Measurements from ENCODE around the gene OTOL1. TPM values are rescaled to one million over a fixed set of nuclear protein-coding genes. Genes with fewer than 3 reads are reported as not detected.
A peak's percentile ranks its signal among the peaks of the same experiment; 100 is the strongest.

The OTOL1 gene
- total RNA-seq, 6 donors from 2014 or later = not detected

GRCh38 chr3:161531930-161532329 is 35.3 kb downstream of the OTOL1 start:
- Histone ChIP-seq H3K27ac (no peak overlapping the region), H3K4me3 (no peak overlapping the region), H3K9me3 (no peaks in the 10 kb centered on the region), H3K27me3 (no peaks in the 10 kb centered on the region), H3K4me1 (no peaks in the 10 kb centered on the region), H3K36me3 (no peaks in the 10 kb centered on the region)
- WGBS, 2 donors = 47 to 56% methylated on average over 1 of the region's 1 CpG
- ATAC-seq (ENCODE audit: low FRiP score in 2 of 2) = no peak
- no peak for DNase-seq
- TF ChIP-seq CTCF (IDR thresholded peaks at IDR 0.05) (no peak), POLR2A (IDR thresholded peaks at IDR 0.05) (no peak), EP300 (IDR thresholded peaks at IDR 0.05) (no peak), POLR2AphosphoS5 (IDR thresholded peaks at IDR 0.05) (no peak)

- WGBS, 2 donors = 65 to 86% methylated on average over 1 of the region's 1 CpG
- Histone ChIP-seq H3K4me1 (no peaks in the 10 kb centered on the region), H3K4me3 (no peak overlapping the region), H3K27ac (no peak overlapping the region), H3K36me3 (no peaks in the 10 kb centered on the region), H3K9me3 (no peaks in the 10 kb centered on the region), H3K27me3 (no peaks in the 10 kb centered on the region)
- DNase-seq (no peak), ATAC-seq (ENCODE audit: low FRiP score in 2 of 2) (no peak)
- TF ChIP-seq POLR2AphosphoS5 (IDR thresholded peaks at IDR 0.05) (no peak), EP300 (IDR thresholded peaks at IDR 0.05) (no peak), CTCF (IDR thresholded peaks at IDR 0.05) (no peak), POLR2A (IDR thresholded peaks at IDR 0.05) (no peak)
Observed at GRCh38 chr3:161540594-161540993, 44.0 kb downstream of the OTOL1 start.

- DNase-seq (no peak), ATAC-seq (ENCODE audit: low FRiP score in 2 of 2) (no peak)
- Histone ChIP-seq H3K27ac (no peak overlapping the region), H3K27me3 (no peaks in the 10 kb centered on the region), H3K4me3 (no peak overlapping the region), H3K4me1 (no peaks in the 10 kb centered on the region), H3K9me3 (no peaks in the 10 kb centered on the region), H3K36me3 (no peaks in the 10 kb centered on the region)
- TF ChIP-seq POLR2AphosphoS5 (IDR thresholded peaks at IDR 0.05) (no peak), POLR2A (IDR thresholded peaks at IDR 0.05) (no peak), CTCF (IDR thresholded peaks at IDR 0.05) (no peak), EP300 (IDR thresholded peaks at IDR 0.05) (no peak)
- WGBS, 2 donors = 83 to 94% methylated on average over 1 of the region's 1 CpG
Observed at GRCh38 chr3:161545824-161546223, 49.2 kb downstream of the OTOL1 start.

- Histone ChIP-seq H3K27ac (no peak overlapping the region), H3K4me1 (no peaks in the 10 kb centered on the region), H3K27me3 (no peaks in the 10 kb centered on the region), H3K36me3 (no peaks in the 10 kb centered on the region), H3K4me3 (no peak overlapping the region), H3K9me3 (no peaks in the 10 kb centered on the region)
- ATAC-seq (ENCODE audit: low FRiP score in 2 of 2) (peak in 1 of 2 donors; percentile 74), DNase-seq (no peak)
- WGBS, 2 donors = 63% methylated on average over 4 of the region's 4 CpGs
- TF ChIP-seq POLR2A (IDR thresholded peaks at IDR 0.05) (no peak), EP300 (IDR thresholded peaks at IDR 0.05) (no peak), CTCF (IDR thresholded peaks at IDR 0.05) (no peak), POLR2AphosphoS5 (IDR thresholded peaks at IDR 0.05) (no peak)
Observed at GRCh38 chr3:161548301-161548700, 51.7 kb downstream of the OTOL1 start.

- no peaks in the 10 kb centered on the region for H3K4me1 ChIP-seq
- H3K27ac ChIP-seq = no peak overlapping the region
- WGBS, 2 donors = 85 to 89% methylated on average over 1 of the region's 1 CpG
- TF ChIP-seq EP300 (IDR thresholded peaks at IDR 0.05) (no peak), POLR2A (IDR thresholded peaks at IDR 0.05) (no peak), POLR2AphosphoS5 (IDR thresholded peaks at IDR 0.05) (no peak), CTCF (IDR thresholded peaks at IDR 0.05) (no peak)
- no peaks in the 10 kb centered on the region for H3K36me3 ChIP-seq
- no peak for ATAC-seq (ENCODE audit: low FRiP score in 2 of 2)
- no peaks in the 10 kb centered on the region for H3K27me3 ChIP-seq
- no peak overlapping the region for H3K4me3 ChIP-seq
- no peak for DNase-seq
- no peaks in the 10 kb centered on the region for H3K9me3 ChIP-seq
Observed at GRCh38 chr3:161549261-161549660, 52.7 kb downstream of the OTOL1 start.
